Keratinocyte (primary cell): ENCODE results near the gene MRM3.

ENCODE experiments used
- EZH2 ChIP-seq: IDR thresholded peaks from one replicate; pipeline ENCODE4 v1.6.1; 2012; ENCODE audit warnings: inconsistent platforms, mild to moderate bottlenecking, low read length, moderate library complexity
- TF ChIP-seq, protein P1 (sequence below), 3 experiments: IDR thresholded peaks in 1 of 3; conservative IDR thresholded peaks in 1 of 3; optimal IDR thresholded peaks in 1 of 3; 2 replicates in 2 of 3; 3 replicates in 1 of 3; pipeline versions ENCODE3 to v1.5.1; 2011; ENCODE audit warnings: low read length in 3 of 3, mild to moderate bottlenecking in 3 of 3, moderate library complexity in 2 of 3, control low read depth in 1 of 3, inconsistent platforms in 1 of 3; ENCODE audit not compliant: insufficient read depth in 2 of 3; ENCODE audit errors: extremely low read depth in 1 of 3

DNA sequence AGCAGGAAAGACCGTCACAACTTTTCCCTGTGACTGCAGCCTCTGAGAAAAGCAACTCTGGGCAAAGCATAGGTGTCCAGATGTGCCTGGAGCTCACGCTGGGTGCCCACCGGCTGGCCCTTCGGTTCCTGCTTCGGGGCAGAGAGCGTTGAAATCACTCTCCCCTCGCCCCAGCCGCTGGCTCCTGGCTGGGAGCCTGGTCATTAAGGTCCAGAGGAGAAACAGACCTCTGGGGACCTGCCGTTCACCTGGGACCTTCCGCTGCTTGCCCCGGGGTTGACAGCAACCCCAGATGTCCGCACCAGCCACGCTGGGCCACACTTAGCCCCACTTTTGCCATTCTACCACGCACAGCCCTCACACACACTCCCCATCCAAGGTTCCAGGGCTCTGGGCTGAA lies 13.1 kb downstream of the MRM3 start:
- TF ChIP-seq, protein P1, sequence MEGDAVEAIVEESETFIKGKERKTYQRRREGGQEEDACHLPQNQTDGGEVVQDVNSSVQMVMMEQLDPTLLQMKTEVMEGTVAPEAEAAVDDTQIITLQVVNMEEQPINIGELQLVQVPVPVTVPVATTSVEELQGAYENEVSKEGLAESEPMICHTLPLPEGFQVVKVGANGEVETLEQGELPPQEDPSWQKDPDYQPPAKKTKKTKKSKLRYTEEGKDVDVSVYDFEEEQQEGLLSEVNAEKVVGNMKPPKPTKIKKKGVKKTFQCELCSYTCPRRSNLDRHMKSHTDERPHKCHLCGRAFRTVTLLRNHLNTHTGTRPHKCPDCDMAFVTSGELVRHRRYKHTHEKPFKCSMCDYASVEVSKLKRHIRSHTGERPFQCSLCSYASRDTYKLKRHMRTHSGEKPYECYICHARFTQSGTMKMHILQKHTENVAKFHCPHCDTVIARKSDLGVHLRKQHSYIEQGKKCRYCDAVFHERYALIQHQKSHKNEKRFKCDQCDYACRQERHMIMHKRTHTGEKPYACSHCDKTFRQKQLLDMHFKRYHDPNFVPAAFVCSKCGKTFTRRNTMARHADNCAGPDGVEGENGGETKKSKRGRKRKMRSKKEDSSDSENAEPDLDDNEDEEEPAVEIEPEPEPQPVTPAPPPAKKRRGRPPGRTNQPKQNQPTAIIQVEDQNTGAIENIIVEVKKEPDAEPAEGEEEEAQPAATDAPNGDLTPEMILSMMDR (optimal IDR thresholded peaks at IDR 0.05 in 1 of 3, IDR thresholded peaks at IDR 0.05 in 1 of 3, conservative IDR thresholded peaks at IDR 0.05 in 1 of 3; ENCODE audit: extremely low read depth in 1 of 3, insufficient read depth in 2 of 3, low read length in 3 of 3) = no peak
- no peak for TF ChIP-seq EZH2
